ENCODE results near the gene EGFR. TPM values are rescaled to one million over a fixed set of nuclear protein-coding genes. Genes with fewer than 3 reads are reported as not detected.

Gene EGFR
- total and polyA plus RNA-seq, 2 donors (not counting 1 experiment from before 2014, with no cell fraction given), result 55.3 to 62.8 TPM

DNA sequence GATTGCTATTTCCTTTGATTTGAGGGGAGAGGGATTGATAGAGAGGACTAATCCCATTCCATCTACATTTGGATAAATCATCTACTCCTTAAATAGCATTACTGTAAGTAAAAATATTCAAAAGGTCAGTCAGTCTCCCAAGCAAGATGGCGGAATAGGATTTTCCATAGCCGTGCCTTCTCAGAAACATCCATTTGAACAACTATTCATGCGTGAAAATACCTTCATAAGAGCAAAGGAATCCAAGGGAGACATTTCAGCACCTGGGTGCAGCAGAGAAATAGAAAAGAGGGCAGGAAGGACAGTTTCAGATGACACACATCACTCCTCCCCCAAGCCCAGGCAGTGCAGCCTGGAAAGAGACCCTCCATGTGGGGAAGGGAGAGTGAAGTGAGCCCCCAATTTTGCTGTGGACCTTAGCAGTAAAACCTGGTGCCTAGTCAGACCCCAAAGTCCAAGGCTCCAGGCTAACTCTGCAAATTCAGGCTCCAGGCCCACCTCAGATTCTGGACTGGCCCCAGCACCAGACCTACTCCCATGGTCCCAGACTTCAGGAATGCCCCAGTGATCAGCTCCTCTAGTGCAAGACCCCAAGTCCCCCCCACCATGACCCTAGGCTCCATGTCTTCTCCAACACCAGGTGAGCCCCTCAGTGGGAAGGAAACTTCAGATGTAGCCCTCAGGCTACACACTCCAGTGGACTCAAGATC is 242.0 kb downstream of the EGFR start:
- H3K4me3 ChIP-seq (replicated peaks in 1 of 4; ENCODE audit: control extremely low read depth in 1 of 4, insufficient read depth in 1 of 4, low read depth in 3 of 4, low read length in 4 of 4), result no peak overlapping the region
- peaks cover 3% of the 10 kb centered on the region for H3K27me3 ChIP-seq (ENCODE audit: control insufficient read depth, insufficient read depth, low read length)
- no peak overlapping the region for H3K9ac ChIP-seq (ENCODE audit: insufficient read depth, low read length)
- peaks cover 2% of the 10 kb centered on the region for H3K4me1 ChIP-seq (ENCODE audit: control insufficient read depth, extremely low read depth, insufficient read depth, low read length)
- no peak overlapping the region for H3K4me2 ChIP-seq (ENCODE audit: extremely low read depth, insufficient read depth, low read length)
- no peaks in the 10 kb centered on the region for H4K20me1 ChIP-seq (ENCODE audit: control insufficient read depth, extremely low read depth, insufficient read depth, low read length)
- no peaks in the 10 kb centered on the region for H3K36me3 ChIP-seq (ENCODE audit: control insufficient read depth, insufficient read depth, low read length)
- H2AFZ ChIP-seq (ENCODE audit: low read length), result no peak overlapping the region
- H3K9me3 ChIP-seq (ENCODE audit: control insufficient read depth, insufficient read depth, low read depth, low read length), result no peaks in the 10 kb centered on the region
- H3K79me2 ChIP-seq (ENCODE audit: control insufficient read depth, insufficient read depth, low read length), result no peaks in the 10 kb centered on the region
- DNase-seq (ENCODE audit: low read depth in 2 of 2), result peak in 1 of 2 donors; percentile 23
- no peak for TF ChIP-seq EZH2 (IDR thresholded peaks at IDR 0.05; ENCODE audit: low read length, missing control alignments)
- TF ChIP-seq, protein P1, sequence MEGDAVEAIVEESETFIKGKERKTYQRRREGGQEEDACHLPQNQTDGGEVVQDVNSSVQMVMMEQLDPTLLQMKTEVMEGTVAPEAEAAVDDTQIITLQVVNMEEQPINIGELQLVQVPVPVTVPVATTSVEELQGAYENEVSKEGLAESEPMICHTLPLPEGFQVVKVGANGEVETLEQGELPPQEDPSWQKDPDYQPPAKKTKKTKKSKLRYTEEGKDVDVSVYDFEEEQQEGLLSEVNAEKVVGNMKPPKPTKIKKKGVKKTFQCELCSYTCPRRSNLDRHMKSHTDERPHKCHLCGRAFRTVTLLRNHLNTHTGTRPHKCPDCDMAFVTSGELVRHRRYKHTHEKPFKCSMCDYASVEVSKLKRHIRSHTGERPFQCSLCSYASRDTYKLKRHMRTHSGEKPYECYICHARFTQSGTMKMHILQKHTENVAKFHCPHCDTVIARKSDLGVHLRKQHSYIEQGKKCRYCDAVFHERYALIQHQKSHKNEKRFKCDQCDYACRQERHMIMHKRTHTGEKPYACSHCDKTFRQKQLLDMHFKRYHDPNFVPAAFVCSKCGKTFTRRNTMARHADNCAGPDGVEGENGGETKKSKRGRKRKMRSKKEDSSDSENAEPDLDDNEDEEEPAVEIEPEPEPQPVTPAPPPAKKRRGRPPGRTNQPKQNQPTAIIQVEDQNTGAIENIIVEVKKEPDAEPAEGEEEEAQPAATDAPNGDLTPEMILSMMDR (conservative IDR thresholded peaks at IDR 0.05 in 1 of 2, IDR thresholded peaks at IDR 0.05 in 1 of 2; ENCODE audit: low read depth in 1 of 2, low read length in 2 of 2), result no peak
- no peak overlapping the region for H3K27ac ChIP-seq (ENCODE audit: insufficient read depth, low read length)

Data from fibroblast of lung (primary cell).